Trophoblast cell (in vitro differentiated cells and primary cell): ENCODE results near the gene AFF2.

Source experiments
- DNase-seq, 2 donors: peaks; one replicate each; pipeline ENCODE4 v3.0.0-alpha.2; 2016
- H2AFZ ChIP-seq: 2 replicates; pipeline ENCODE4 v1.6.1; 2013; ENCODE audit warnings: low read length, moderate library complexity, mild to moderate bottlenecking; ENCODE audit not compliant: insufficient read depth, poor library complexity
- H2AK5ac ChIP-seq: 2 replicates; pipeline ENCODE4 v1.6.1; 2013; ENCODE audit warnings: mild to moderate bottlenecking, low read length
- H2BK120ac ChIP-seq: 2 replicates; pipeline ENCODE4 v1.6.1; 2013; ENCODE audit warnings: low read length, mild to moderate bottlenecking, moderate library complexity; ENCODE audit not compliant: insufficient read depth, poor library complexity
- H2BK12ac ChIP-seq: 2 replicates; pipeline ENCODE4 v1.6.1; 2013; ENCODE audit warnings: mild to moderate bottlenecking, low read length, moderate library complexity
- H2BK5ac ChIP-seq: 2 replicates; pipeline ENCODE4 v1.6.1; 2013; ENCODE audit warnings: low read length, low read depth, moderate library complexity, mild to moderate bottlenecking; ENCODE audit not compliant: poor library complexity
- H3K14ac ChIP-seq: 2 replicates; pipeline ENCODE4 v1.6.1; 2013; ENCODE audit warnings: mild to moderate bottlenecking, low read length
- H3K18ac ChIP-seq: 2 replicates; pipeline ENCODE4 v1.6.1; 2013; ENCODE audit warnings: mild to moderate bottlenecking, low read length
- H3K23ac ChIP-seq: 2 replicates; pipeline ENCODE4 v1.6.1; 2013; ENCODE audit warnings: low read length
- H3K27ac ChIP-seq: 2 replicates; pipeline ENCODE4 v1.5.1; 2013; ENCODE audit warnings: low read depth, mild to moderate bottlenecking, inconsistent platforms, low read length, moderate library complexity
- H3K27me3 ChIP-seq: 2 replicates; pipeline ENCODE4 v1.6.1; 2013; ENCODE audit warnings: inconsistent platforms, mild to moderate bottlenecking, low read length, moderate library complexity; ENCODE audit not compliant: insufficient read depth
- H3K36me3 ChIP-seq, 2 experiments: 1 replicate in 1 of 2; 2 replicates in 1 of 2; pipeline ENCODE4 v1.6.1; 2013; ENCODE audit warnings: low read length in 2 of 2, mild to moderate bottlenecking in 2 of 2, moderate library complexity in 1 of 2; ENCODE audit not compliant: insufficient read depth in 2 of 2, control insufficient read depth in 1 of 2
- H3K4ac ChIP-seq: 2 replicates; pipeline ENCODE4 v1.6.1; 2013; ENCODE audit warnings: low read depth, mild to moderate bottlenecking, low read length, moderate library complexity
- H3K4me1 ChIP-seq, 2 experiments: 1 replicate in 1 of 2; 2 replicates in 1 of 2; pipeline ENCODE4 v1.6.1; 2013; ENCODE audit warnings: low read length in 2 of 2, mild to moderate bottlenecking in 2 of 2, moderate library complexity in 1 of 2; ENCODE audit not compliant: insufficient read depth in 2 of 2, control insufficient read depth in 1 of 2
- H3K4me2 ChIP-seq: 2 replicates; pipeline ENCODE4 v1.6.1; 2013; ENCODE audit warnings: inconsistent platforms, mild to moderate bottlenecking, low read length, moderate library complexity
- H3K4me3 ChIP-seq: 2 replicates; pipeline ENCODE4 v1.5.1; 2013; ENCODE audit warnings: mild to moderate bottlenecking, low read depth, low read length, inconsistent platforms
- H3K79me1 ChIP-seq: one replicate; pipeline ENCODE4 v1.6.1; 2013; ENCODE audit warnings: low read length
- H3K79me2 ChIP-seq: 2 replicates; pipeline ENCODE4 v1.6.1; 2013; ENCODE audit warnings: low read length, mild to moderate bottlenecking; ENCODE audit not compliant: control insufficient read depth, insufficient read depth, poor library complexity
- H3K9ac ChIP-seq: 2 replicates; pipeline ENCODE4 v1.6.1; 2013; ENCODE audit warnings: mild to moderate bottlenecking, low read length
- H3K9me3 ChIP-seq: 2 replicates; pipeline ENCODE4 v1.6.1; 2013; ENCODE audit warnings: low read depth, mild to moderate bottlenecking, control low read depth, inconsistent platforms, low read length; ENCODE audit not compliant: insufficient read depth
- H4K12ac ChIP-seq: 2 replicates; pipeline ENCODE4 v1.6.1; 2013; ENCODE audit warnings: low read depth, mild to moderate bottlenecking, low read length, moderate library complexity
- H4K8ac ChIP-seq: 2 replicates; pipeline ENCODE4 v1.6.1; 2013; ENCODE audit warnings: low read depth, mild to moderate bottlenecking, low read length, moderate library complexity
- H4K91ac ChIP-seq: one replicate; pipeline ENCODE4 v1.6.1; 2013; ENCODE audit warnings: low read depth, mild to moderate bottlenecking, low read length, moderate library complexity
- WGBS: extraction: QIAGEN DNeasy Blood & Tissue Kit; methylation state at CpG from one replicate; pipeline ENCODE4 v1.1.7; 2013; ENCODE audit warnings: missing lambda C conversion rate; ENCODE audit not compliant: insufficient read length, insufficient coverage; ENCODE audit errors: extremely low coverage; 5-methylcytosine and 5-hydroxymethylcytosine counted together

The AFF2 gene

DNA sequence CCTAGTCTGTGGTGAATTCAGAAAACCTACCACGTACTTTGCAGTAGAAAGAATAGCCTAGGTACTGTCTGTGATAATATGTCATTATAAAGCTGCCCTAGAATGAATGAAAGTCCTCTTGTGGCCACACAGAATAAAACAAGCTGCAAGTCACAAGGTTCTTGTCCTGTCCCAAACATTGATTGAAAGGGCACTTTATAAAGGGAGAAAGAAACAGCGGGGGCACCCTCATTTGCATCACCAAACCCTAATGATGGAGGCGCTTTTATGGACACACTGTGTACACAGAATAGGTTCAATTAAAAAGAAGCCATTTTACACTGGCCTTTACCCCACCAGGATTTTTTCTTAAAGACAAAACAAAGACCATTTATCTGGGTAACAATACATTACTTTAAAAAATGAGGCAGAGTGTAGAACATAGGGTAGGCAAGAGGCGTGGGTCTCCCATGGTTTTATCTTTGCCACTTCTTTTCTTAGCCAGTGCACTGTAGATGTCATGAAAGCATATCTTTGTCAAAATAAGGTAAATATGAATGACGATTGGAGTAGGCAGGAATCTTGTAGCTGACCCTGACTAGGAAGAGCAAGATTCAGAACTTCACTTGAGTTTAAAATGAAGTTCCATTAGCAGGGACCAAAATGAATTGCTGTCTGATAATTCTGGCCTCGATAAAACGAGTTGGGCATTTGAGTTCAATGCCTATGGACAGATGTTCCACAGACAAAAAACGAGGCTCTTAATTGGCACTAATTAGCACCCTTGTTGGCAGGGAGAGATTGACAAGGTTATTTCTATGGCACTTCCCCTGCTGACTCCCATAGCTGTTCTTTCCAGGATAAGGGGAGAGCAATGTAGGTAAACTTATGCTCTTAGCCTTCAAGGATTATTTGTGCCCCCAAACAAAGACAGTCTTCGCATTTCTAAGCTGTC is 365.1 kb downstream of the AFF2 start:
- Histone ChIP-seq H2AK5ac (no peak overlapping the region), H3K9me3 (no peaks in the 10 kb centered on the region), H3K79me2 (no peaks in the 10 kb centered on the region), H3K18ac (no peak overlapping the region), H4K91ac (no peak overlapping the region), H2BK120ac (no peak overlapping the region), H3K4me2 (no peak overlapping the region), H3K14ac (no peak overlapping the region), H2BK12ac (no peak overlapping the region), H3K9ac (no peak overlapping the region), H3K36me3 (no peaks in the 10 kb centered on the region), H3K27me3 (no peaks in the 10 kb centered on the region), H3K4me3 (no peak overlapping the region), H3K4ac (no peak overlapping the region), H3K27ac (no peak overlapping the region), H3K79me1 (no peaks in the 10 kb centered on the region), H2AFZ (no peak overlapping the region), H3K4me1 (no peaks in the 10 kb centered on the region), H4K8ac (no peak overlapping the region), H3K23ac (no peak overlapping the region), H2BK5ac (no peak overlapping the region), H4K12ac (no peak overlapping the region)
- WGBS, result no CpG with 5 or more reads among the region's 9 CpGs
- no peak for DNase-seq

DNA sequence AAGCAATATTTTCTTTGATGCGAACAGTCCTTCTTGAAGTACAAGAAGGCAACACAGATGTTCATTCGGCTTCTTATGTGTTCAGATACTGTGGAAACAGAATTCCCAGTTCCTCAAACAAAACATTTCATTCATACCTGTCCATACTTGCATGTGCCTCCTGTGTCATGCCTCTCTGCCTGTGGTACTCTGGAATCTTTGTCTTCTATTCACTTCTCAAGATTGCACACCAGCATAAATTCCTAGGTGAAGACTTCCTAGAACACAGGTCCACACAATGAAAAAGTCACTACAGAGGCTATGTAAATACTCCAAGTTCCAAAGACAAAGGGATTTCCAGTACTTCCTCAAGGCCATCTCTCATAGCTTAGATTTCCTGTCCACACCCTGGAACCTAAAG is 367.2 kb downstream of the AFF2 start:
- Histone ChIP-seq H4K8ac (no peak overlapping the region), H2AFZ (no peak overlapping the region), H3K27me3 (no peaks in the 10 kb centered on the region), H3K23ac (no peak overlapping the region), H3K18ac (no peak overlapping the region), H3K27ac (no peak overlapping the region), H2BK5ac (no peak overlapping the region), H2AK5ac (no peak overlapping the region), H3K4me2 (no peak overlapping the region), H4K12ac (no peak overlapping the region), H3K9ac (no peak overlapping the region), H4K91ac (no peak overlapping the region), H3K79me2 (no peaks in the 10 kb centered on the region), H3K4me1 (no peaks in the 10 kb centered on the region), H3K9me3 (no peaks in the 10 kb centered on the region), H3K4ac (no peak overlapping the region), H3K4me3 (no peak overlapping the region), H3K14ac (no peak overlapping the region), H3K36me3 (no peaks in the 10 kb centered on the region), H3K79me1 (no peaks in the 10 kb centered on the region), H2BK120ac (no peak overlapping the region), H2BK12ac (no peak overlapping the region)
- WGBS, result no CpG with 5 or more reads among the region's 2 CpGs
- peak; percentile 41 to 80 for DNase-seq

DNA sequence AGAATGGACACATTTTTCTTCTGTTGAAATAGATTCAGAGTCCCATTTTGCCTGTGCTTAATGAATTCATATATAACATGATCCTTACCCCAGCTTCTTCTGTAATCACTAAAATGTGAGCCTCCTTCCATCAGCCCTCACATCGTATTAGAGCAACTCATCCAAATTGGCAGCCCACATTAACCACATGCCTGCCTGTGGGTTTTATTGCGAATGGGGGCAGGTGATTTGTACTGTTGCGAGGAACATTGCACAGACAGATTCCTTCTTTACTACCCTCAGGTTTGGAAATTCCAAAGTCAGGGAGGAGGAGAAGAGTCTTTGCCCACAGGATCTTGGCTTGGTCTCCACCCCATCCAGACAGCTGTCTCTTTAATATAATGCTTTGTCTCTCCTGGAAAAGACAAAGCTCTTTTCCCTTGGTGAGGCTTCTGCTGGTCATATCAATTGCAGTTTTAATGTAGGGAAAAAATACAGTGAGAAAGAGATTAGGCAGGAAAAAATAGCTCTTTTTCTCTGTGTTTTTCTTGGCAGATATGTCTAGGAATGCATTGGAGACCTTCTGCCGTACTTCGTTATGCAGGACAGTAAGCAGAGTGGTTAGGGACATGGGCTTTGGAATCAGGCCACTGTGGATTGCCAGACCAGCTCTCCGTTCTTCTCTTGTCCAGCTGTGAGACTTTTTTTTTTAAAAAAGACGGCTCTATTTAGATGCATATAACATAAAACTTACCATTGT is 371.2 kb downstream of the AFF2 start:
- Histone ChIP-seq H2AK5ac (no peak overlapping the region), H3K79me1 (no peaks in the 10 kb centered on the region), H3K4ac (no peak overlapping the region), H3K79me2 (no peaks in the 10 kb centered on the region), H3K27ac (no peak overlapping the region), H3K14ac (no peak overlapping the region), H2BK12ac (no peak overlapping the region), H3K23ac (no peak overlapping the region), H2BK5ac (no peak overlapping the region), H3K9ac (no peak overlapping the region), H4K8ac (no peak overlapping the region), H2AFZ (no peak overlapping the region), H3K9me3 (no peaks in the 10 kb centered on the region), H3K36me3 (no peaks in the 10 kb centered on the region), H3K4me1 (no peaks in the 10 kb centered on the region), H3K4me2 (no peak overlapping the region), H3K18ac (no peak overlapping the region), H4K91ac (no peak overlapping the region), H3K27me3 (no peaks in the 10 kb centered on the region), H2BK120ac (no peak overlapping the region), H3K4me3 (no peak overlapping the region), H4K12ac (no peak overlapping the region)
- DNase-seq, result peak; percentile 62 to 71
- no CpG with 5 or more reads among the region's 7 CpGs for WGBS

DNA sequence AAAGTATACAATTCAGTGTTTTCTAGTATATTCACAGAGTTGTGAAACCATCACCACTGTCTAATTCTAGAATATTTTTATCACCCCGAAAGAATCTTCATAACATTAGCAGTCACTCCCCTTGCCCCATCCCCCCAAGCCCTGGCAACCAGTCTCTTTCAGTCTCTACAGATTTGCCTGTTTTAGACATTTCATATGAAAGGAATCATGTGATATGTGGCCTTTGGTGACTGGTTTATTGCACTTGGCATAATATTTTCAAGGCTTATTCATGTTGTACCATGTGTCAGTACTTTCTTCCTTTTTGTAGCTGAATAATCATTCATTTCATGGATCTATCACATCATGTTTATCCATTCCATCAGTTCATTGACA is 371.7 kb downstream of the AFF2 start:
- H3K9ac ChIP-seq, result no peak overlapping the region
- no peaks in the 10 kb centered on the region for H3K79me1 ChIP-seq
- no peak overlapping the region for H4K91ac ChIP-seq
- H2BK5ac ChIP-seq, result no peak overlapping the region
- H3K9me3 ChIP-seq, result no peaks in the 10 kb centered on the region
- H3K4me1 ChIP-seq, result no peaks in the 10 kb centered on the region
- H3K4ac ChIP-seq, result no peak overlapping the region
- no peak overlapping the region for H3K23ac ChIP-seq
- H3K27me3 ChIP-seq, result no peaks in the 10 kb centered on the region
- WGBS, result no CpG with 5 or more reads among the region's 1 CpG
- no peak overlapping the region for H3K27ac ChIP-seq
- no peak overlapping the region for H4K12ac ChIP-seq
- no peak overlapping the region for H4K8ac ChIP-seq
- no peak overlapping the region for H2BK120ac ChIP-seq
- DNase-seq, result no peak
- no peak overlapping the region for H3K14ac ChIP-seq
- H2BK12ac ChIP-seq, result no peak overlapping the region
- no peak overlapping the region for H3K4me2 ChIP-seq
- H2AFZ ChIP-seq, result no peak overlapping the region
- H3K79me2 ChIP-seq, result no peaks in the 10 kb centered on the region
- H2AK5ac ChIP-seq, result no peak overlapping the region
- H3K36me3 ChIP-seq, result no peaks in the 10 kb centered on the region
- no peak overlapping the region for H3K18ac ChIP-seq
- H3K4me3 ChIP-seq, result no peak overlapping the region
